SK-N-SH (cell line): Measurements from ENCODE around the gene APEH. TPM values are rescaled to one million over a fixed set of nuclear protein-coding genes. Genes with fewer than 3 reads are reported as not detected.

Experiments used
- CTCF ChIA-PET: fragments of 300-600, 350-600 bp; formaldehyde crosslinking; extraction: SDS; loops from one replicate; lab custom pipeline; 2021; lab: Yijun Ruan, JAX
- POLR2A ChIA-PET: fragments of 350-600 bp; sonication (Branson Sonifier 250); formaldehyde crosslinking; extraction: SDS; loops from one replicate; lab custom pipeline; 2020; ENCODE audit warnings: antibody characterized with exemption, inconsistent platforms; lab: Yijun Ruan, JAX
- DNase-seq: peaks from one replicate; pipeline ENCODE4 v3.0.0; 2012
- H2AFZ ChIP-seq: fragments of 200-600 bp; sonication (generic); 2 replicates; pipeline ENCODE4 v1.8.1; 2016; ENCODE audit warnings: antibody characterized with exemption, mild to moderate bottlenecking, low read depth
- H3F3A ChIP-seq: fragments of 200-600 bp; sonication (generic); replicated peaks from 2 replicates; pipeline ENCODE3; 2016; ENCODE audit warnings: antibody characterized with exemption, mild to moderate bottlenecking; ENCODE audit not compliant: insufficient read depth
- H3K27ac ChIP-seq, 2 experiments: fragments of 200-500 bp in 1 of 2; fragments of 200-600 bp in 1 of 2; sonication (Bioruptor generic) in 1 of 2; sonication (generic), shearing (Covaris generic) in 1 of 2; 2 replicates each; pipeline versions ENCODE4 v1.5.1 to v1.6.1; 2014 to 2016; ENCODE audit warnings: low read depth in 2 of 2, inconsistent platforms in 1 of 2, low read length in 1 of 2, mild to moderate bottlenecking in 1 of 2, mixed read lengths in 1 of 2
- H3K27me3 ChIP-seq: fragments of 200-600 bp; sonication (generic), shearing (Covaris generic); 2 replicates; pipeline ENCODE4 v1.6.1; 2016; ENCODE audit warnings: mixed run types; ENCODE audit not compliant: insufficient read depth
- H3K36me3 ChIP-seq, 2 experiments: fragments of 200-500 bp in 1 of 2; fragments of 200-600 bp in 1 of 2; sonication (Bioruptor generic) in 1 of 2; sonication (generic) in 1 of 2; replicated peaks in 1 of 2; 2 replicates each; pipeline versions ENCODE3 to v1.5.1; 2014 to 2016; ENCODE audit warnings: low read length in 1 of 2, mild to moderate bottlenecking in 1 of 2; ENCODE audit not compliant: insufficient read depth in 2 of 2, control insufficient read depth in 1 of 2
- H3K4me1 ChIP-seq, 2 experiments: fragments of 200-500 bp in 1 of 2; fragments of 200-600 bp in 1 of 2; sonication (Bioruptor generic) in 1 of 2; sonication (generic), shearing (Covaris generic) in 1 of 2; 2 replicates each; pipeline versions ENCODE4 v1.5.1 to v1.6.1; 2014 to 2016; ENCODE audit warnings: low read depth in 1 of 2, low read length in 1 of 2, mixed run types in 1 of 2; ENCODE audit not compliant: insufficient read depth in 2 of 2, control insufficient read depth in 1 of 2
- H3K4me2 ChIP-seq: fragments of 200-600 bp; sonication (generic), shearing (Covaris generic); 2 replicates; pipeline ENCODE4 v1.6.1; 2017; ENCODE audit warnings: mixed run types
- H3K4me3 ChIP-seq, 2 experiments: fragments of 200-500 bp in 1 of 2; fragments of 200-600 bp in 1 of 2; sonication (Bioruptor generic) in 1 of 2; sonication (generic), shearing (Covaris generic) in 1 of 2; 2 replicates each; pipeline versions ENCODE4 v1.5.1 to v1.8.1; 2014 to 2016; ENCODE audit warnings: low read depth in 2 of 2, inconsistent platforms in 1 of 2, low read length in 1 of 2, mild to moderate bottlenecking in 1 of 2, mixed read lengths in 1 of 2, moderate library complexity in 1 of 2
- H3K79me2 ChIP-seq: fragments of 200-600 bp; sonication (generic); 2 replicates; pipeline ENCODE4 v1.8.1; 2017; ENCODE audit warnings: mild to moderate bottlenecking; ENCODE audit not compliant: insufficient read depth
- H3K9ac ChIP-seq: fragments of 200-600 bp; sonication (generic); 2 replicates; pipeline ENCODE4 v1.6.1; 2017; ENCODE audit warnings: mixed run types
- H3K9me2 ChIP-seq: fragments of 200-600 bp; sonication (generic); 2 replicates; pipeline ENCODE4 v1.6.1; 2017; ENCODE audit warnings: mixed run types
- H3K9me3 ChIP-seq: fragments of 200-600 bp; sonication (generic); 2 replicates; pipeline ENCODE4 v1.6.1; 2017; ENCODE audit warnings: mixed run types, mild to moderate bottlenecking, moderate library complexity
- H4K20me1 ChIP-seq: fragments of 200-600 bp; sonication (generic); 2 replicates; pipeline ENCODE4 v1.6.1; 2017; ENCODE audit warnings: mild to moderate bottlenecking, mixed run types; ENCODE audit not compliant: insufficient read depth
- CHD2 ChIP-seq: fragments of 150-350 bp; IDR thresholded peaks from 2 replicates; pipeline ENCODE4 v1.6.1; 2018; ENCODE audit warnings: low read length; ENCODE audit not compliant: partially characterized antibody
- EZH2phosphoT487 ChIP-seq: fragments of 200-600 bp; sonication (generic); IDR thresholded peaks from 2 replicates; pipeline ENCODE4 v1.6.1; 2017; ENCODE audit warnings: low read depth, mixed run types, mild to moderate bottlenecking, antibody characterized with exemption, moderate library complexity, borderline replicate concordance
- FOSL2 ChIP-seq: IDR thresholded peaks from 2 replicates; pipeline ENCODE4 v1.4.0; 2012; ENCODE audit warnings: low read depth, mild to moderate bottlenecking, moderate library complexity, borderline replicate concordance
- FOXJ3 ChIP-seq: sonication (generic); formaldehyde crosslinking; IDR thresholded peaks from 2 replicates; pipeline ENCODE4 v1.5.1; 2020; ENCODE audit warnings: mild to moderate bottlenecking, missing genetic modification reagents
- GABPA ChIP-seq: IDR thresholded peaks from 2 replicates; pipeline ENCODE4 v1.4.0; 2012; ENCODE audit warnings: low read depth, mild to moderate bottlenecking
- JUND ChIP-seq: IDR thresholded peaks from 2 replicates; pipeline ENCODE4 v1.4.0; 2012
- MEF2A ChIP-seq: IDR thresholded peaks from 2 replicates; pipeline ENCODE4 v1.4.0; 2012; ENCODE audit warnings: low read depth, borderline replicate concordance
- NRF1 ChIP-seq: IDR thresholded peaks from 2 replicates; pipeline ENCODE4 v1.6.1; 2012; ENCODE audit warnings: low read depth, mild to moderate bottlenecking, low read length
- POLR2AphosphoS5 ChIP-seq: IDR thresholded peaks from 2 replicates; pipeline ENCODE4 v1.6.1; 2012; ENCODE audit warnings: low read depth, low read length
- RAD21 ChIP-seq: IDR thresholded peaks from 2 replicates; pipeline ENCODE4 v1.6.1; 2012; ENCODE audit warnings: mild to moderate bottlenecking, low read length
- RFX5 ChIP-seq: IDR thresholded peaks from 2 replicates; pipeline ENCODE4 v1.6.1; 2012; ENCODE audit warnings: mild to moderate bottlenecking, improper control_type of control experiment, low read length
- RXRA ChIP-seq: IDR thresholded peaks from 2 replicates; pipeline ENCODE4 v1.4.0; 2012; ENCODE audit warnings: low read depth, mild to moderate bottlenecking, borderline replicate concordance
- SIN3A ChIP-seq: IDR thresholded peaks from 2 replicates; pipeline ENCODE4 v1.6.1; 2012; ENCODE audit warnings: low read depth, mild to moderate bottlenecking, low read length, moderate library complexity, borderline replicate concordance
- TAF1 ChIP-seq: IDR thresholded peaks from 2 replicates; pipeline ENCODE4 v1.6.1; 2012; ENCODE audit warnings: low read depth, mild to moderate bottlenecking, low read length, moderate library complexity, borderline replicate concordance
- TCF12 ChIP-seq: IDR thresholded peaks from 2 replicates; pipeline ENCODE4 v1.4.0; 2012
- TEAD4 ChIP-seq: IDR thresholded peaks from 2 replicates; pipeline ENCODE4 v1.4.0; 2012; ENCODE audit warnings: mild to moderate bottlenecking, borderline replicate concordance; ENCODE audit not compliant: insufficient read depth
- YY1 ChIP-seq: IDR thresholded peaks from 2 replicates; pipeline ENCODE4 v1.4.0; 2012; ENCODE audit warnings: low read depth, mild to moderate bottlenecking
- WGBS: methylation state at CpG from one replicate; pipeline ENCODE4 v1.1.6; 2017; ENCODE audit warnings: low lambda C conversion rate; 5-methylcytosine and 5-hydroxymethylcytosine counted together
- polyA plus RNA-seq, 3 experiments: library from polyadenylated mRNA; depleted of rRNA; stranded (reverse); fragments of >200 nt; gene quantifications; 2 replicates each; pipeline ENCODE4 v1.2.3, GENCODE V29; 2012
- TF ChIP-seq, protein P1 (sequence below): IDR thresholded peaks from 2 replicates; pipeline ENCODE4; 2012
- TF ChIP-seq, protein P2 (sequence below): IDR thresholded peaks from 2 replicates; pipeline ENCODE4 v1.4.0; 2012; ENCODE audit warnings: low read depth, borderline replicate concordance
- TF ChIP-seq, protein P3 (sequence below): fragments of 200-600 bp; sonication (generic); IDR thresholded peaks from 2 replicates; pipeline ENCODE4 v1.6.1; 2017; ENCODE audit warnings: antibody characterized with exemption, mild to moderate bottlenecking, moderate library complexity

The APEH gene
- polyA plus RNA-seq, 1 of the 3 experiments (the other 2 are of a cell fraction), result 112 TPM

DNA sequence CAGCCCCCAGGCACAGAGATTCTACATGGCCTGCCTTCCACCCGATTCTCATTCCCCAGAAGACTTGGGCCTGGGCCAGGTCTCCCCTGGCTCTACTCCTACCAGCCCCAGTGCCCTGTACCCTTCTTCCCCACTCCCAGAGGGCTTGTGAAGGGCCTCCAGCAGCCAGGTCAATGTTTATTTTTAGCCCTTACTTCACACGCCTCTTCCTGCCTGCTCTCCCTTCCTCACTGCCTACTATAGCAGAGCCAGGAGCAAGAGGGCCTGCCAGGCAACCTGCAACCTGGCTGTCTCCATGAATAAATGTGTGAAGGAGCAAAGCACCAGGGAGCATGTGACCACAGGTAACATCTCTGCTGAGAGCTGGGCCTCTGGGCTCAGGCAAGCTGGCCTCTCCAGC, 26.4 kb upstream of the APEH start:
- Histone ChIP-seq H3K4me1 (peaks cover 0 to 9% of the 10 kb centered on the region in 2 experiments; a peak in 1 of 4 replicates), H3K9me3 (no peaks in the 10 kb centered on the region), H3K9me2 (no peaks in the 10 kb centered on the region), H2AFZ (no peak overlapping the region), H3K79me2 (no peaks in the 10 kb centered on the region), H3K9ac (no peak overlapping the region), H3K27ac (no peak overlapping the region; a peak in 1 of 4 replicates), H3K27me3 (no peaks in the 10 kb centered on the region), H4K20me1 (no peaks in the 10 kb centered on the region), H3K36me3 (no peaks in the 10 kb centered on the region), H3F3A (no peaks in the 10 kb centered on the region), H3K4me3 (no peak overlapping the region), H3K4me2 (no peak overlapping the region)
- CTCF ChIA-PET, result interaction anchor here (1.8 to 3.5 kb wide), 2 partner anchors 24 to 108 kb away, joined by 7 to 19 read pairs; no protein-coding TSS in a partner anchor
- DNase-seq, result no peak
- 75% methylated on average over 2 of the region's 2 CpGs for WGBS
- TF ChIP-seq, protein P1, sequence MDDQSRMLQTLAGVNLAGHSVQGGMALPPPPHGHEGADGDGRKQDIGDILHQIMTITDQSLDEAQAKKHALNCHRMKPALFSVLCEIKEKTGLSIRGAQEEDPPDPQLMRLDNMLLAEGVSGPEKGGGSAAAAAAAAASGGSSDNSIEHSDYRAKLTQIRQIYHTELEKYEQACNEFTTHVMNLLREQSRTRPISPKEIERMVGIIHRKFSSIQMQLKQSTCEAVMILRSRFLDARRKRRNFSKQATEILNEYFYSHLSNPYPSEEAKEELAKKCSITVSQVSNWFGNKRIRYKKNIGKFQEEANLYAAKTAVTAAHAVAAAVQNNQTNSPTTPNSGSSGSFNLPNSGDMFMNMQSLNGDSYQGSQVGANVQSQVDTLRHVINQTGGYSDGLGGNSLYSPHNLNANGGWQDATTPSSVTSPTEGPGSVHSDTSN, result no peak
- TF ChIP-seq TCF12 (no peak), FOSL2 (no peak), CHD2 (no peak), EZH2phosphoT487 (no peak), JUND (no peak), TEAD4 (no peak), MEF2A (no peak), GABPA (no peak), NRF1 (no peak), POLR2AphosphoS5 (no peak), TAF1 (no peak), FOXJ3 (no peak), RXRA (no peak), RFX5 (no peak), YY1 (no peak), RAD21 (no peak), SIN3A (no peak)
- TF ChIP-seq, protein P2, sequence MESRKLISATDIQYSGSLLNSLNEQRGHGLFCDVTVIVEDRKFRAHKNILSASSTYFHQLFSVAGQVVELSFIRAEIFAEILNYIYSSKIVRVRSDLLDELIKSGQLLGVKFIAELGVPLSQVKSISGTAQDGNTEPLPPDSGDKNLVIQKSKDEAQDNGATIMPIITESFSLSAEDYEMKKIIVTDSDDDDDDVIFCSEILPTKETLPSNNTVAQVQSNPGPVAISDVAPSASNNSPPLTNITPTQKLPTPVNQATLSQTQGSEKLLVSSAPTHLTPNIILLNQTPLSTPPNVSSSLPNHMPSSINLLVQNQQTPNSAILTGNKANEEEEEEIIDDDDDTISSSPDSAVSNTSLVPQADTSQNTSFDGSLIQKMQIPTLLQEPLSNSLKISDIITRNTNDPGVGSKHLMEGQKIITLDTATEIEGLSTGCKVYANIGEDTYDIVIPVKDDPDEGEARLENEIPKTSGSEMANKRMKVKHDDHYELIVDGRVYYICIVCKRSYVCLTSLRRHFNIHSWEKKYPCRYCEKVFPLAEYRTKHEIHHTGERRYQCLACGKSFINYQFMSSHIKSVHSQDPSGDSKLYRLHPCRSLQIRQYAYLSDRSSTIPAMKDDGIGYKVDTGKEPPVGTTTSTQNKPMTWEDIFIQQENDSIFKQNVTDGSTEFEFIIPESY, result no peak
- TF ChIP-seq, protein P3, sequence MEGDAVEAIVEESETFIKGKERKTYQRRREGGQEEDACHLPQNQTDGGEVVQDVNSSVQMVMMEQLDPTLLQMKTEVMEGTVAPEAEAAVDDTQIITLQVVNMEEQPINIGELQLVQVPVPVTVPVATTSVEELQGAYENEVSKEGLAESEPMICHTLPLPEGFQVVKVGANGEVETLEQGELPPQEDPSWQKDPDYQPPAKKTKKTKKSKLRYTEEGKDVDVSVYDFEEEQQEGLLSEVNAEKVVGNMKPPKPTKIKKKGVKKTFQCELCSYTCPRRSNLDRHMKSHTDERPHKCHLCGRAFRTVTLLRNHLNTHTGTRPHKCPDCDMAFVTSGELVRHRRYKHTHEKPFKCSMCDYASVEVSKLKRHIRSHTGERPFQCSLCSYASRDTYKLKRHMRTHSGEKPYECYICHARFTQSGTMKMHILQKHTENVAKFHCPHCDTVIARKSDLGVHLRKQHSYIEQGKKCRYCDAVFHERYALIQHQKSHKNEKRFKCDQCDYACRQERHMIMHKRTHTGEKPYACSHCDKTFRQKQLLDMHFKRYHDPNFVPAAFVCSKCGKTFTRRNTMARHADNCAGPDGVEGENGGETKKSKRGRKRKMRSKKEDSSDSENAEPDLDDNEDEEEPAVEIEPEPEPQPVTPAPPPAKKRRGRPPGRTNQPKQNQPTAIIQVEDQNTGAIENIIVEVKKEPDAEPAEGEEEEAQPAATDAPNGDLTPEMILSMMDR, result no peak
- POLR2A ChIA-PET, result no interaction called here
